ENCODE results near the gene AOPEP.
A peak's percentile ranks its signal among the peaks of the same experiment; 100 is the strongest.

Gene AOPEP

GRCh38 chr9:94807556-94807955, 81.1 kb downstream of the AOPEP start:
- H3K27ac ChIP-seq: no peak overlapping the region
- no peak for DNase-seq (ENCODE audit: low read depth, low spot score)

DNA sequence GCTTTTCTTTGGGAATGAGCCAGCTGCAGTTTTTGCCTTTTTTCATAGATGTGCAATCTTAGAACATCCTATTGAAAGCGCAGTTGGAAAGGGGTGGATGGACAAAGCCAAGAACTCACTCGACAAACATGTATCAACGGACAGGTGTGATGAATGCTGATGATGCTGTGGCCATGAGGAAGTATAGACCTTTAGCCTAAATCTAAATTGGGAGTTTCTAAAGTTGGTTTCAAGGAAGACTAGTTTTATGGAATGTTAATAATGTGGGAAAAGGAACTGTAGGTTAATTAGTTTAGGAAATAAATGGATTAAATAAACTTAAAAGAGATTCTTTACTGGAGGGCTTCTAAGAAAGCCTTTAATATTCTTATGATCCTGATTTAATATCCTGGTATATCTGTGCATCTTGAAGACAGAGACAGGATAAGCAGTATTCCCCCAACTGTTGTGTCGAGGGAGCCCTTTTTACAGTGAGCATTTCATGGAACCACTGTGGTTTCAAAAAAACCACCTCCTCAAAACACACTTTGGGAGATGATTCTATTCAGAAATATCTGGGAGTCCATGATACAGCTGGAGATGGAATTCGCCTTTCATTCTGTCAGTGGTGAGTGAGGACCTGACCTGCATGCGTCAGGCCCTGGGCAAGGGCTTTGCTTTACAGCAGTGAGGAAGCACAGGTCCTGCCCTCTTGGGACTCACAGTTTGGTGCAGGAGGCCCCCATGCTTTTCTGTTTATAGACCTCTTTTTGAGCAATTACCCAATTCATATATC, 82.6 kb downstream of the AOPEP start:
- DNase-seq (ENCODE audit: low read depth, low spot score): no peak
- no peak overlapping the region for H3K27ac ChIP-seq

- no peak for DNase-seq (ENCODE audit: low read depth, low spot score)
- no peak overlapping the region for H3K27ac ChIP-seq
These were observed 83.3 kb downstream of the AOPEP start for GRCh38 chr9:94809778-94810177.

GRCh38 chr9:94811074-94811473, 84.6 kb downstream of the AOPEP start:
- no peak overlapping the region for H3K27ac ChIP-seq
- no peak for DNase-seq (ENCODE audit: low read depth, low spot score)

- DNase-seq (ENCODE audit: low read depth, low spot score): no peak
- no peak overlapping the region for H3K27ac ChIP-seq
These were observed 85.8 kb downstream of the AOPEP start for GRCh38 chr9:94812343-94812742.

- H3K27ac ChIP-seq: no peak overlapping the region
- DNase-seq (ENCODE audit: low read depth, low spot score): no peak
These were observed 86.9 kb downstream of the AOPEP start for GRCh38 chr9:94813379-94813778.

DNA sequence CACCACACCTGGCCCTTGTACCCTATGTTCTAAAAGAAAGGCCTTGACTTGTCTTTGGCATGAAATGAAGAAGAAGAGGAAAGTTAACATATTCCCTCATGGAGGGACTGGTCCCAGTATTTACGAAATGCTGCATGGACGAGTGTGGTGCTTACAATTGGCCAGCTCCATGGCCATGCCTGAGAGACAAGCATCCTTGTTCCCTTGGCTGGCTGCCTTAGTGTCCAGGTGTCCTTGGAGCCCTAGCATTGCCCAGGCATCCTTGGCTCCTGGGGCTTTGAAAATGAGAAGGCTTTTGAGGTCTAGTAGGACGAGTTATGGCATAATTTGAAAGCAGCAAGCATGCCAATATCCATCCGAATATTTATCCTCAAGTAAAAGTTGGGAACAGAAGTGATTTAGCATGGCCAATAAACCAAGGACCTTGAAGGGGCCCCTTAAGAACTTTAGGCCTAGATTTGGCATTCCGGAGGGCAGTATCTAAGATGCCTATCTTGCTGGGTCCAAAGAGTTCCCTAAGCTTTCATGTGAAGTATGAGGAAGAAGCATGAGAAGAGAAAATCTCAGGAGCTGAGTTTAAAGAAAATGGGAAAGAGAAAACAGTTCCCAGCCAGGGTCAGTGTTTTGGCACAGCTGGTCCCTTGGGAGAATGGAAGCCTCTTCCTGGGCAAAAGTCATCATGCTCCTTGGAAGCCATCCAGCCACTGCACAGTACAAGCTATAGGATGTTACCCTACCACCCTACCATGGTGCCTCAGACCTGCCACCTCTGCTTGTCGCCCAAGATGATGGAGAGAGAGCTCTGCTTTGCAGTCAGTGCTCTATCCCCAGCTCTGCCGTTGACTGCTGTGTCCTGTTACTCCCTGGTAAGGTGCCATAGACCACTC, 91.0 kb downstream of the AOPEP start:
- H3K27ac ChIP-seq: peak overlapping the region; percentile 72
- DNase-seq (ENCODE audit: low read depth, low spot score): no peak

DNA sequence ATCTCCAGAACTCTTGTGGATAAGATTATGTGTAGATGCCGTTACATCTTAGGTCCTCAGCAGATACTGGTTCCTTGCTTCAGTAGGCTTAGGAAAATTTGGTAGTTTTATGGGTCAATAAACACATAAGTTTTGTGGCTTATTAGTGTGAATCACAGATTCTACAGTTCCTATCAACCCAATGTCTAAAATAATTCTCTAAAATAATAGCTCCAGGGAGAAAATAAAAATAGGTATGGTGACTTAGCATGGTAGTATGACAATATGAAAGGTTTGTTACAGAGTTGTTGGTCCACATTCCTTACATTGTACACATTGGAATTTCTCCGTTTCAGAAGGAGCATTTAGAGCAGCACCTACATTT, 91.7 kb downstream of the AOPEP start:
- H3K27ac ChIP-seq: peak overlapping the region; percentile 72
- DNase-seq (ENCODE audit: low read depth, low spot score): peak; percentile 46

GRCh38 chr9:94819161-94819687, 92.7 kb downstream of the AOPEP start:
- H3K27ac ChIP-seq: peak overlapping the region; percentile 72
- no peak for DNase-seq (ENCODE audit: low read depth, low spot score)

DNA sequence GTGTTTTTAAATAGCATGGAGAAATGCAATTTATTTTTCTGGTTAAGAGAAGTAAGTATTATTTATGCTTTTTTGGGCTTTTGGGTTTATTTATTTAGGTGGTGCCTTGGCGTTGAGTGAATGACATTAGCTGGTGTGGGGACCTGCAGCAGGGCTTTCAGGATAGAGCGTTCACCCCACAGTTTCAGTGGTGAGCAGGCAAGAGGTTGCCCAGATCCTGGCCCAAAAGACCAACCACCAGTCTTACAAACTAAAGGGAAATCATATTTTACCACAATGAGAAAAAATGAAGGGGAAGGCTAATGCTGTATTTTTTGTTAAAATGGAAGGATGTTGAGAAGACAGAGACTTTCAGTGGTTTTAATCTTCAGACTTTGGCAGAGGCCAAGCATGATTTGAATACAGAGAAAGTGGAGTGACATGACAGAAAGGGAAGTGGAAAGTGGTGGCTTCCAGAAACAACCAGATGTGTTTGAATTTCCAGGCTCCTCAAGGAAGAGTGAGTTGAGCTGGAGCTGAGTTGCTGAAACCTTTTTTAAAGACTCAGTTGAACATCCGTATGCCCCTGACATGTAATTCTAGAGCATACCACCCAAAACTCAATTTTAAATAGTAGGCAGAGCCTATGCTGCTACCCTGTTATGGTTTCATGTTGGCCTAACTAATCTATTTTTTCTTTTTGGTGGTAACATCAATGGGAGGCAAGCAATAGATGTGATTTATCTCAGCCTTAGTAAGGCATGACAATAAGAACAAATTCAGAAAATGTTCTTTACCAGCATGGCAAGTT, 94.8 kb downstream of the AOPEP start:
- no peak for DNase-seq (ENCODE audit: low read depth, low spot score)
- no peak overlapping the region for H3K27ac ChIP-seq

- no peak for DNase-seq (ENCODE audit: low read depth, low spot score)
- no peak overlapping the region for H3K27ac ChIP-seq
These were observed 95.8 kb downstream of the AOPEP start for GRCh38 chr9:94822273-94822672.

DNA sequence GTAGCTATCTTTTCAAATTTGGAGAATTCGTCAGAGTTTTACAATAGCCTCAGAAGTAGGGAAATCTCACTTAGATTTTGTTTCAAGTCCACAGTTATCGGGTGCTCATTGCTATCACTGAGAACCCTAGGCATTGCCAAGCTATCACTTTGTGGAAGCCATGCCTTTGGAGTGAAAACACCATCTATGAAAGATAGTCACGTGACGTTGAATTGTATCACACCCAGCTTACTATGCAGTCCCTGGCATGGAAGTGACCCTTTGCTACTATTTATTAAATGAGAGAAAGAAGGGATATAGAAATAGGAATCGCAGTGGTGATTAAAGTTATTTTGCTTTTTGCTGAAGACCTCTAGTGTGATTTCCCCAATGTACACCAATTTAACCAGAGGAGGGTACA, 97.2 kb downstream of the AOPEP start:
- DNase-seq (ENCODE audit: low read depth, low spot score): no peak
- H3K27ac ChIP-seq: no peak overlapping the region

DNA sequence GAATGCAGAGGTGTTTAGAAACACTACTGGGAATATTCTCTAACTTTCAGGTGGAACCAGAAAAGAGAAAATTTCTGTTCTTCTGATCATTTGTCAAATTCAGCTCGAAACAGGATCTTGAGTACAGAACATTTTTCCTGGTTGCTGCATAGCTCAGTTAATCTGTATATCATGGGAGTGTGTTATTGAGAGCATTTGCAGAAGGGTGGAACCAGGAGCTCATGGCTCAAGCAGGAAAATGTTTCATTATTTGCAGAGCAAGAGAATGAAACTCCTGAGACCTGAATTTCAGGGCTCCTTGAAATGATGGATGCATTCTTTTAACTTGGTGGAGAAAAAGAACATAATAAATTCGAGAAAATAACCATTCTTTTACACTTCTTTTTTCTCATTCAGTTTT, 97.9 kb downstream of the AOPEP start:
- H3K27ac ChIP-seq: no peak overlapping the region
- DNase-seq (ENCODE audit: low read depth, low spot score): no peak

- DNase-seq (ENCODE audit: low read depth, low spot score): no peak
- no peak overlapping the region for H3K27ac ChIP-seq
These were observed 98.6 kb downstream of the AOPEP start for GRCh38 chr9:94824913-94825610.

- no peak overlapping the region for H3K27ac ChIP-seq
- DNase-seq (ENCODE audit: low read depth, low spot score): no peak
These were observed 99.1 kb downstream of the AOPEP start for GRCh38 chr9:94825611-94825958.

DNA sequence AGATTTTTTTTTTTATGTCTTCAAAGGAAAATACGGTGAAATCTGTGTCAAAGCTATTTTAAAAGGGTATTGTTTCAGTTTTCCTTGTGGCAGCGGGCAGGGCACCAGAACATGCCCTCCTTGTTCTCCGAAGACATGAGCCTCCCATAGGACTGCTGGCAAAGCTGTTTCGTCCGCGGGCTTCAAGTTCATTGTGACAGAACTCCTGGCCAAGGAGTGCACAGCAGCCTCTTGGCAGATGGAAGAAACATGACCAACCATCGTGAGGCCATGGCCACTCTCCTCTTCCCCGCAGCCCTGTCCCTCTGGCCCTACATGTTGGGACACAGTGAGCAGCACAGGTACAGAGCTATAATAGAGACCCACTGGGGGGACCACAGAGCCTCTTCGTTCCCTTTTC, 99.5 kb downstream of the AOPEP start:
- no peak overlapping the region for H3K27ac ChIP-seq
- no peak for DNase-seq (ENCODE audit: low read depth, low spot score)

GRCh38 chr9:94826644-94827410, 100.3 kb downstream of the AOPEP start:
- no peak overlapping the region for H3K27ac ChIP-seq
- no peak for DNase-seq (ENCODE audit: low read depth, low spot score)

- no peak overlapping the region for H3K27ac ChIP-seq
- DNase-seq (ENCODE audit: low read depth, low spot score): no peak
These were observed 101.2 kb downstream of the AOPEP start for GRCh38 chr9:94827584-94828304.
